ENCODE results near the gene ZNF853. TPM values are rescaled to one million over a fixed set of nuclear protein-coding genes. Genes with fewer than 3 reads are reported as not detected.

Gene ZNF853
- 0.78 and 0.99 TPM in 2 replicates for total RNA-seq

GRCh38 chr7:6614953-6615722, at the start of gene ZNF853:
ZNF853 (plus strand) TSS chr7:6615610; CDS start chr7:6616175, 565 bp downstream.

DNA sequence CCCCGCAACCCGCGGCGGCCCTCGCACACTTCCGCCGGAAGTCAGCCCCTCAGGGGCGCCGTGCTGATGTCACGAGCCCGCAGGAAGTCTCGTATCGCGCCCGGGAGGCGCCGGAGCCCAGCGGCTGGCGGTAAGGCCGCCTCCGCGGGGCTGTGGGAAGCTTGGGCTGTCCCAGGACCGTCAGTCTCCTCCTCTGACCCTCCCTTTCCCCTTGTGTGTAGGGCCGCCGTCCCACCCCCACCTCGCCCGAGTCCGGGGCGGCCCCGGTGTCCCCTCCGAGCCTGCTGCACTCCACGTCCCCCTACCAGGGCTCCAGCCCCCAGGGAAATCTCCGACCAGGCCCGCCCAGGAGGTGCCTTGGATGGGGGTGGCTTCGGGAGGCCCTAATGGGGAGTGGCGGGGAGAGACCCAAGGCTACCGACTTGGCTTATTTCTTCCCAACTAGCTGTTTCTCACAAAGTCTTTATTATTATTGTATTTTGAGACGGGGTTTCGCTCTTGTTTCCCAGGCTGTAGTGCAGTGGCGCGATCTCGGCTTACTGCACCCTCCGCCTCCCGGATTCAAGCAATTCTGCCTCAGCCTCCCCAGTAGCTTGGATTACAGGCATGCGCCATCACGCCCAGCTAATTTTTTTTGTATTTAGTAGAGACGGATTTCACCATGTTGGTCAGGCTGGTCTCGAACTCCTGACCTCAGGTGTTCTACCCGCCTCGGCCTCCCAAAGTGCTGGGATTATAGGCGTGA, 37.9 kb upstream of the ZNF853 start, which contains the start of gene ZDHHC4:
ZDHHC4 (plus strand) TSS at position 86 of the 745 bp plus-strand sequence. CDS start 3,108 bp downstream, outside the sequence.

GRCh38 chr7:6589829-6590644, 25.4 kb upstream of the ZNF853 start, which contains the start of gene INTS15:
INTS15 (plus strand) TSS chr7:6590021; CDS start chr7:6590284, 263 bp downstream.

GRCh38 chr7:6636741-6637543, 21.5 kb downstream of the ZNF853 start, which contains the start of gene ZNF316:
ZNF316 (plus strand) TSS chr7:6637318; CDS start chr7:6642410, 5,092 bp downstream.

Other genes with a start within 250 kb of the ZNF853 start
- gene RAC1, start 241.1 kb upstream of the ZNF853 start, total RNA-seq, result 62.7 and 72.3 TPM in 2 replicates
- gene DAGLB, start 167.7 kb upstream of the ZNF853 start, total RNA-seq, result 18.3 and 21.2 TPM in 2 replicates
- gene KDELR2, start 131.5 kb upstream of the ZNF853 start, total RNA-seq, result 232 and 334 TPM in 2 replicates
- gene GRID2IP, start 64.1 kb upstream of the ZNF853 start, total RNA-seq, result 0.07 TPM in 1 of 2 replicates, not detected in the other
- gene ZDHHC4, start 38.2 kb upstream of the ZNF853 start, total RNA-seq, result 71.8 and 75.7 TPM in 2 replicates
- gene INTS15, start 25.6 kb upstream of the ZNF853 start, total RNA-seq, result 6.9 and 10.1 TPM in 2 replicates
- gene ZNF316, start 21.7 kb downstream of the ZNF853 start, total RNA-seq, result 14.7 and 22.7 TPM in 2 replicates
- gene ZNF12, start 91.3 kb downstream of the ZNF853 start, total RNA-seq, result 19.5 and 21.0 TPM in 2 replicates
- gene RSPH10B2, start 138.5 kb downstream of the ZNF853 start, total RNA-seq, result 0.20 TPM in 1 of 2 replicates, not detected in the other
- 21.3 and 27.0 TPM in 2 replicates for gene CCZ1B, start 210.7 kb downstream of the ZNF853 start, total RNA-seq